Left ventricle myocardium inferior (tissue), 1 donor: ENCODE data around the gene ADCY5. TPM values are rescaled to one million over a fixed set of nuclear protein-coding genes. Genes with fewer than 3 reads are reported as not detected.

Experiments used
- DNase-seq: peaks from one replicate; pipeline ENCODE4 v3.0.0-alpha.2; 2020
- H3K27ac ChIP-seq: fragments of 200-600 bp; replicated peaks from 2 replicates; pipeline ENCODE4 v1.8.0; 2021
- H3K27me3 ChIP-seq: fragments of 200-600 bp; 2 replicates; pipeline ENCODE4 v1.8.0; 2021; ENCODE audit warnings: low read depth
- H3K36me3 ChIP-seq: fragments of 200-600 bp; 2 replicates; pipeline ENCODE4 v1.8.0; 2021
- H3K4me1 ChIP-seq: fragments of 200-600 bp; 2 replicates; pipeline ENCODE4 v1.8.0; 2021
- H3K4me3 ChIP-seq: fragments of 200-600 bp; 2 replicates; pipeline ENCODE4 v1.8.0; 2021; ENCODE audit warnings: mild to moderate bottlenecking, moderate library complexity
- H3K9me3 ChIP-seq: fragments of 200-600 bp; replicated peaks from 2 replicates; pipeline ENCODE4 v1.8.0; 2021
- CTCF ChIP-seq: fragments of 200-600 bp; IDR thresholded peaks from 2 replicates; pipeline ENCODE4 v1.8.0; 2021; ENCODE audit warnings: antibody characterized with exemption, mild to moderate bottlenecking, borderline replicate concordance
- intact Hi-C: fragments of 100-400 bp; cut with micrococcal nuclease; formaldehyde crosslinking; loops from one replicate; pipeline ENCODE4 v1.11.0; 2022
- total RNA-seq: library from RNA; stranded (reverse); fragmentation: NEBNext Ultra II Directional; extraction: Animal tissue kit (Norgen Biotek cat#: 25700); gene quantifications from one replicate; pipeline ENCODE4 v1.2.1, GENCODE V29; 2021
- donor health status: DM: no; HTN: yes; CAD: no; lungs with severe emphysema.

ADCY5 gene
- total RNA-seq, 1 donor from 2014 or later, result 249 TPM

- Histone ChIP-seq H3K9me3 (no peaks in the 10 kb centered on the region), H3K4me1 (peaks cover 100% of the 10 kb centered on the region), H3K36me3 (no peaks in the 10 kb centered on the region), H3K27ac (peak overlapping the region; percentile 89), H3K4me3 (peak overlapping the region; percentile 37), H3K27me3 (no peaks in the 10 kb centered on the region)
- intact Hi-C loops, result no loop called here
- no peak for DNase-seq
- TF ChIP-seq CTCF, result no peak
Measured at GRCh38 chr3:123416647-123417046, 32.2 kb downstream of the ADCY5 start.

GRCh38 chr3:123416173-123416572 lies 32.7 kb downstream of the ADCY5 start:
- H3K4me3 ChIP-seq, result peak overlapping the region; percentile 37
- H3K36me3 ChIP-seq, result no peaks in the 10 kb centered on the region
- H3K27ac ChIP-seq, result peak overlapping the region; percentile 89
- intact Hi-C loops, result no loop called here
- TF ChIP-seq CTCF, result no peak
- H3K4me1 ChIP-seq, result peaks cover 100% of the 10 kb centered on the region
- H3K9me3 ChIP-seq, result no peaks in the 10 kb centered on the region
- H3K27me3 ChIP-seq, result no peaks in the 10 kb centered on the region
- no peak for DNase-seq

GRCh38 chr3:123414973-123415775 lies 33.7 kb downstream of the ADCY5 start:
- Histone ChIP-seq H3K4me3 (peak overlapping the region; percentile 37), H3K27ac (peak overlapping the region; percentile 89), H3K9me3 (no peaks in the 10 kb centered on the region), H3K4me1 (peaks cover 100% of the 10 kb centered on the region), H3K27me3 (no peaks in the 10 kb centered on the region), H3K36me3 (no peaks in the 10 kb centered on the region)
- intact Hi-C loops, result no loop called here
- TF ChIP-seq CTCF, result peak; percentile 29
- no peak for DNase-seq

- H3K4me1 ChIP-seq, result peaks cover 100% of the 10 kb centered on the region
- H3K27me3 ChIP-seq, result no peaks in the 10 kb centered on the region
- peak overlapping the region; percentile 49 for H3K4me3 ChIP-seq
- no peaks in the 10 kb centered on the region for H3K9me3 ChIP-seq
- no peak for TF ChIP-seq CTCF
- peak overlapping the region; percentile 89 for H3K27ac ChIP-seq
- intact Hi-C loops, result no loop called here
- no peaks in the 10 kb centered on the region for H3K36me3 ChIP-seq
- DNase-seq, result peak; percentile 66
Measured at GRCh38 chr3:123412811-123413604, 35.9 kb downstream of the ADCY5 start.

- Histone ChIP-seq H3K4me1 (peaks cover 100% of the 10 kb centered on the region), H3K27me3 (no peaks in the 10 kb centered on the region), H3K4me3 (peak overlapping the region; percentile 49), H3K36me3 (no peaks in the 10 kb centered on the region), H3K27ac (peak overlapping the region; percentile 89), H3K9me3 (no peaks in the 10 kb centered on the region)
- TF ChIP-seq CTCF, result peak; percentile 35
- no peak for DNase-seq
- intact Hi-C loops, result no loop called here
Measured at GRCh38 chr3:123412076-123412475, 36.8 kb downstream of the ADCY5 start.
